Measurements from ENCODE around the gene ZP4. TPM values are rescaled to one million over a fixed set of nuclear protein-coding genes. Genes with fewer than 3 reads are reported as not detected.

The ZP4 gene
- total RNA-seq, 3 donors from 2014 or later (not counting 1 experiment from before 2014, with no cell fraction given) = not detected

DNA sequence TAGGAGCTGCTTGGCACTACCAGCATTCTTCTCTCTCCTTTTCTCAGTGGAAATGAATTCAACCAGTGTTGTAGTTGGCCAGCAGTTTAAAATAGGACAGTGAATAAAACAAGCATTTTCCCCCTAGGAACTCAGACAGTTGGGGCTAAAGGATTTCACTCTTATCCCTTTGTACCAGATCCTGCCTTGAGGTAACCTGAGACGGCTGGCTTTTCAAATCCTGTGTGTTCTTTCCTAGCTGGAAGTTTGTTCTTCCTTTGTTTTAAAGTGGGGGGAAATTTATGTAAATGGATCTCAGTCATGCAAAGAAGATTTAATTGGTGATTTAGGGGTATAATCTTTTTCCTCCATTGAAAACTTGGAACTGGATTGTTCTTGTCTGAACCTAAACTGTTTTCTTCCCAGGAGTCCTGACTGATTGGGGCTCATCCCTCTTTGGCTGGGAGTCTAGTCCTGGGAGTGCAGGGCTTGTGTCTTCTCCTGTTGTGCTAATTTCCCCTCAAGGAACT is 23.3 kb downstream of the ZP4 start:
- H3K4me3 Mint-ChIP-seq = no peak overlapping the region
- 94% methylated on average over 1 of the region's 1 CpG for WGBS (ENCODE audit: insufficient coverage)
- H3K36me3 ChIP-seq (ENCODE audit: control insufficient read depth, insufficient read depth, low read length) = no peaks in the 10 kb centered on the region
- ATAC-seq (no peak), DNase-seq (no peak)
- H3K27ac Mint-ChIP-seq = no peak overlapping the region
- H3K9me3 ChIP-seq (ENCODE audit: control insufficient read depth, insufficient read depth, low read length) = no peaks in the 10 kb centered on the region
- H3K27me3 Mint-ChIP-seq (ENCODE audit: low read depth in 2 of 2) = peaks cover 6% of the 10 kb centered on the region in 2 donors
- H3K27me3 ChIP-seq (ENCODE audit: control insufficient read depth, insufficient read depth, low read length) = no peaks in the 10 kb centered on the region
- no peaks in the 10 kb centered on the region for H3K4me1 ChIP-seq (ENCODE audit: control insufficient read depth, insufficient read depth, low read length)
- intact Hi-C loops (cut with micrococcal nuclease) = no loop called here
- H3K4me3 ChIP-seq (ENCODE audit: low read length) = no peak overlapping the region
- H3K4me1 Mint-ChIP-seq = peaks cover 0 to 10% of the 10 kb centered on the region in 2 donors
- TF ChIP-seq, protein P1, sequence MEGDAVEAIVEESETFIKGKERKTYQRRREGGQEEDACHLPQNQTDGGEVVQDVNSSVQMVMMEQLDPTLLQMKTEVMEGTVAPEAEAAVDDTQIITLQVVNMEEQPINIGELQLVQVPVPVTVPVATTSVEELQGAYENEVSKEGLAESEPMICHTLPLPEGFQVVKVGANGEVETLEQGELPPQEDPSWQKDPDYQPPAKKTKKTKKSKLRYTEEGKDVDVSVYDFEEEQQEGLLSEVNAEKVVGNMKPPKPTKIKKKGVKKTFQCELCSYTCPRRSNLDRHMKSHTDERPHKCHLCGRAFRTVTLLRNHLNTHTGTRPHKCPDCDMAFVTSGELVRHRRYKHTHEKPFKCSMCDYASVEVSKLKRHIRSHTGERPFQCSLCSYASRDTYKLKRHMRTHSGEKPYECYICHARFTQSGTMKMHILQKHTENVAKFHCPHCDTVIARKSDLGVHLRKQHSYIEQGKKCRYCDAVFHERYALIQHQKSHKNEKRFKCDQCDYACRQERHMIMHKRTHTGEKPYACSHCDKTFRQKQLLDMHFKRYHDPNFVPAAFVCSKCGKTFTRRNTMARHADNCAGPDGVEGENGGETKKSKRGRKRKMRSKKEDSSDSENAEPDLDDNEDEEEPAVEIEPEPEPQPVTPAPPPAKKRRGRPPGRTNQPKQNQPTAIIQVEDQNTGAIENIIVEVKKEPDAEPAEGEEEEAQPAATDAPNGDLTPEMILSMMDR (IDR thresholded peaks at IDR 0.05) = no peak
- peaks cover 0 to 6% of the 10 kb centered on the region in 2 donors for H3K9me3 Mint-ChIP-seq
- H3K36me3 Mint-ChIP-seq = no peaks in the 10 kb centered on the region
- H3K27ac ChIP-seq (ENCODE audit: low read length) = no peak overlapping the region

DNA sequence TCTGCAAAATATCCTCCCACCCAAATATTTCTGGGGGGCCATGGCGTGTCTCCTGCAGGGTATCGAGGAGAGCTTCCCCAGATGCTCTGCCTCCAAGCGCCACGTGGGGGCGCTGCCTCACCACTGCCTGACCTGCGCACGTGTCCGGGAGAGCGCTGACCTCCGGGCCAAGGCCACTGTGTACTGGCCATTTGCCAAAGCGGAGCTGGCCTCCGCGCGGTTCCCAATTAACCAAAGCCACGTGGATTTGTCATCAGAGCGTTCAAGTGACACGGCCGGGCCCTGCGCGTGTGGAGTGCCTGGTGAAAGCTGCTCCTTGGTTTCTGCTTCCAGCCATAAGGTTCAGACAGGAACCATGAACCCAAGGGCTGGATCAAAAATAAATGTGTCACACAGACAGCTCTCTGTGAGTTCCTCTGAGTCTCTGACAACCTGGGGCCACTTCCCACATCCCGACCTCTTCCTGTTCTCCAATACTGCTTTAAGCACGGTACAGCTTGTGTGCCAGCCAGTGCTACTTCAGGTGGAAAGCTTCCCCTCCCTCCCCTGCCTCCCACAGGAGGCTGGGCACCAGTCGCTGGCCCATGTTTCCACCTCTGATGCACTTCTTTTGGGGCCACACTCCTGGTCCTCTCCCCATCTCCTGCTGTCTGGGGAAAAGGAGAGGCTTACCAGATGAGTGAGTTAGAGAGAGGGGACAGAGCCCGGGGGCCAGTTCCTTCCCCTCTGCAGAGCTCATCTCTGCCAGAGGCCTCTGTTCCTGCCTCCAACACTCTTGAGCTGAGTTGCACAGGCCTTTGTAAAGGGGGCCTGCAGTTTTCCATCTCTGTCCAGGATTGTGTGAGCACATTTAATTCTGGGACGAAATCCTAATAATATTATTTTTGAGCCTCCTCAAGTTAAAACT is 26.1 kb downstream of the ZP4 start:
- TF ChIP-seq, protein P1 (IDR thresholded peaks at IDR 0.05) = no peak
- Histone ChIP-seq H3K27ac (ENCODE audit: low read length) (no peak overlapping the region), H3K4me3 (ENCODE audit: low read length) (no peak overlapping the region), H3K4me1 (ENCODE audit: control insufficient read depth, insufficient read depth, low read length) (no peaks in the 10 kb centered on the region), H3K9me3 (ENCODE audit: control insufficient read depth, insufficient read depth, low read length) (no peaks in the 10 kb centered on the region), H3K36me3 (ENCODE audit: control insufficient read depth, insufficient read depth, low read length) (no peaks in the 10 kb centered on the region), H3K27me3 (ENCODE audit: control insufficient read depth, insufficient read depth, low read length) (no peaks in the 10 kb centered on the region)
- 8% methylated on average over 24 of the region's 25 CpGs for WGBS (ENCODE audit: insufficient coverage)
- DNase-seq (peak in 1 of 2 donors; percentile 6), ATAC-seq (peak in 1 of 3 donors; percentile 62)
- no peak overlapping the region for H3K27ac Mint-ChIP-seq
- intact Hi-C loops (cut with micrococcal nuclease) = no loop called here
- peaks cover 0 to 10% of the 10 kb centered on the region in 2 donors for H3K4me1 Mint-ChIP-seq
- H3K4me3 Mint-ChIP-seq = no peak overlapping the region
- H3K9me3 Mint-ChIP-seq = no peaks in the 10 kb centered on the region
- H3K36me3 Mint-ChIP-seq = no peaks in the 10 kb centered on the region
- peaks cover 0 to 3% of the 10 kb centered on the region in 2 donors for H3K27me3 Mint-ChIP-seq (ENCODE audit: low read depth in 2 of 2)

DNA sequence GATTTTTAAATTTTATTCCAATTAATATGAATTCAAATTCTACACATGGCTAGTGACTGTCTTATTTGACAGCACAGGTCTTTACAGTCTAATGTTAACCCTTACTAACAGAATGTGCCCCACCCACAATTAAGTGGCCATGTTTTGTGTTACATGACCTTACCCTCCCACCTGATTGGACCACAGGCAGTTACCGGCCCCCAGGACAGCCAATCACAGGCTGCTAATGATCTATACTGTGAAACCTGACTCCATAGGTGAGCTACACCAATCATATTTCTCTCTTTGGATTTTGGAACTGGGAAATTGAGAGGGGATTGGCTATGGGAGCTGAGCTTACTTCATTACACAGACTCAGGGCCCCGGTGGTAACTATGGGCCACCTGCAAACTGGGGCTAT is 27.5 kb downstream of the ZP4 start:
- no peak for ATAC-seq
- no peak overlapping the region for H3K4me3 Mint-ChIP-seq

More for the DNA sequence above, 27.5 kb downstream of the ZP4 start:
- TF ChIP-seq, protein P1 (IDR thresholded peaks at IDR 0.05) = no peak
- H3K4me1 ChIP-seq (ENCODE audit: control insufficient read depth, insufficient read depth, low read length) = no peaks in the 10 kb centered on the region
- H3K36me3 ChIP-seq (ENCODE audit: control insufficient read depth, insufficient read depth, low read length) = no peaks in the 10 kb centered on the region
- H3K27me3 Mint-ChIP-seq (ENCODE audit: low read depth in 2 of 2) = peaks cover 0 to 3% of the 10 kb centered on the region in 2 donors
- 100% methylated on average over 1 of the region's 2 CpGs for WGBS (ENCODE audit: insufficient coverage)
- H3K27ac ChIP-seq (ENCODE audit: low read length) = no peak overlapping the region
- H3K9me3 ChIP-seq (ENCODE audit: control insufficient read depth, insufficient read depth, low read length) = no peaks in the 10 kb centered on the region
- no peaks in the 10 kb centered on the region for H3K27me3 ChIP-seq (ENCODE audit: control insufficient read depth, insufficient read depth, low read length)
- H3K4me3 ChIP-seq (ENCODE audit: low read length) = no peak overlapping the region
- H3K4me1 Mint-ChIP-seq = peaks cover 0 to 10% of the 10 kb centered on the region in 2 donors
- no peak for DNase-seq
- intact Hi-C loops (cut with micrococcal nuclease) = no loop called here
- no peaks in the 10 kb centered on the region for H3K36me3 Mint-ChIP-seq
- H3K9me3 Mint-ChIP-seq = no peaks in the 10 kb centered on the region
- no peak overlapping the region for H3K27ac Mint-ChIP-seq

Data from natural killer cell (primary cell).